NCI-H146 treated with DMSO at 0.1 percent for 48 hours (cell line): ENCODE data around the gene UXS1.

Source experiments
- DNase-seq: peaks from one replicate; lab custom pipeline; 2025; ENCODE audit not compliant: unreplicated experiment; lab: John Stamatoyannopoulos, UW

Gene UXS1

DNA sequence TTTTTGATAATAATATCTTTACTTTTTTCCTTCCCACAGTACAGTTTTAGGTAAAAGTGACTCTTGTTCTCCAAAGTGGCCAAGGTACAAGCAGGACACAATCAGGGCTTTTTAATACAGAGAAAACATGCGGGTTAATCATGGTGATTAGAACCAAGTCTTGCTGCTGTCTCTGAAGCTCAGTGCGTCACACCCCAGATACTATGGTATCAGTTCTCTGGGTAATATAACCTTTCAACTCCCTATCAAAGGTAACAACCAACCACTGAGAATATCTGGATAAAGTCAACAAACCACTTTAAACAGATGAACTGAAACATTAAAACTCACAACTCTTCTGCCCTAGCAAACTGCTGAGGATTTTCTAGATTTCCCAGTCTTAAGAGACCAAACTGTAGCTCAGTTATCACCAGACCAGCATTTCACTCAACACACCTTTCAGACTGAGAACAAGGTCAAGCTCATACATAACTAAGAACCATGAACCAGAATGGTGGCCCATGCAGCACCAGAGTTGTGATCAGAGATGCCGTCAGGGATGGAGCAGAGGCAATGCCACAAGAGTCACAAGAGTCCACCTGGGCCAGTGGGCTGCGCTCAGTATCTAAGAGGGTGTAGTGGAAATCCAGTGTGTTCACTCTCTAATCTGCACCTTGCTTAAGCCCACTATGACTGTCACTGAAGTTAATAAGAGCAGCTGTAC, 103.0 kb downstream of the UXS1 start:
- no peak for DNase-seq

DNA sequence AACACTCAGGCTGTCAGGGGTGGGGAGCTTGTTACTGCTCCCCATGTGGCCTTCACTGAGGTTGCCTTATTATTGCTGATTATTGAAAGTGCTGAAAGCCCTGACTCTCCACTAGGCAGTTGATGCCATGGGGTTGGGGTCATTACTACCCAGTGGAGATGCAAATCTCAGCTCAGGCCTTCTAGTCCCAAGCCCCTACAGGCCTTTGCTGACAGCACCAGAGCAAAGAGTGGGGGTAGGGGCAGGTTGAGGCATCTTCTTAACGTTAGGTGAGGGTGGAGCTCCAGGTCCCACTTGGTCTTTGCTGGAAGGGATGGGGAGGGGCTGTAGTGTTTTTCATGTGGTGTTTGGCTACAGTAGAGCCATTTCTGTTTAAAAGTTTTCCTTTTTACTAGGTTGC, 104.5 kb downstream of the UXS1 start:
- DNase-seq, result no peak

GRCh38 chr2:106085181-106085940, 108.7 kb downstream of the UXS1 start:
- DNase-seq, result no peak

GRCh38 chr2:106080959-106081358, 113.1 kb downstream of the UXS1 start:
- DNase-seq, result no peak

DNA sequence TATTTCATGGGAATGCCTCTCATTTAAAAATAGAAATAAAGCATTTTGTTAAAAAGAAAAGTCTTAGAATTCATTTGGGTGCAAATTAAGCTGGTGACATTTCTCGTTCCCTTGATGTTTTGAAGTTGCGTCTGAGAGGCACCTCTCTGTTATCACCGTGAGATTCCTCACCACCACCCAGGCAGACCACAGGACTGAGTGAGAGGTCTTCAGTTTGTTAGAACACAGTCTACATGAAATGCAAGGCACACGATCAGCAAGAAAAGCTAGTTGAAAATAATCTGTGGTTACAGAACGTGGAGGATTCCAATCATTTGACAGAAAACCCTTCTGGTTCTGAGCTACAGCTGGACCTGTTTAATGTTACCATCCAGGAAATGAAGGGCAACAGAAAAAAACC, 116.0 kb downstream of the UXS1 start:
- no peak for DNase-seq

- DNase-seq, result no peak
Observed at GRCh38 chr2:106076941-106077340, 117.2 kb downstream of the UXS1 start.

- no peak for DNase-seq
Observed at GRCh38 chr2:106075048-106075447, 119.1 kb downstream of the UXS1 start.

DNA sequence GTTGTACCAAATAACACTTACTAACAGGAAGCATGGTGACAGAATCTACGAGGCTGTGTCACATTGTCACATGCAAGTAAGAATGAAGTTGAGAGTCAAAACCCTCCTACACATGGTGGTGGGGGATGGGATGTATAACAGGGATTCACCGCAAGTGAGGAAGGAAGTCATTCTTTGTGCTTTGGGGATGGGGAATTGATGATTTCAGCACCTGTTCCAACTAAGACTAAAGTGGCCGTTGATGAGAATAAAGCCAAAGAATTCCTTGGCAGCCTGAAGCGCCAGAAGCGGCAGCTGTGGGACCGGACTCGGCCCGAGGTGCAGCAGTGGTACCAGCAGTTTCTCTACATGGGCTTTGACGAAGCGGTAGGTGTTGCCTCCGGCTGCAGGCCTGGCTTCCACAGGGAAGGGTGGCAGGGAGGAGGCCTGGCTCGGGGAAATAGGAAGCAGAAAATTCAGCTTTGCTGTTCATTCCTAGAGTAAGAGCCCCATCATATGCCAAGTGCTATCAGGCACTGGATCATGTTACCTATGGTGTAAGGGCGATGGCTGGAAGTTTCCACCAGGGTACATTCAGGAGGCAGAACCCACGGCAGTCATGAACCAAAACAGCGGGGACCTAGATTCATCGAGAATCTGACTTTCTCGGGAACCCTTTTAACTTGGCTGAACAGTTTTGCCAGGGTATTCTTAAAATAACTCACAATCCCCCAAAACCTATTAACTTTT, 120.3 kb downstream of the UXS1 start:
- DNase-seq, result no peak

- DNase-seq, result no peak
Observed at GRCh38 chr2:106070181-106070580, 123.9 kb downstream of the UXS1 start.

- DNase-seq, result no peak
Observed at GRCh38 chr2:106068451-106068850, 125.7 kb downstream of the UXS1 start.

- no peak for DNase-seq
Observed at GRCh38 chr2:106065983-106066820, 127.9 kb downstream of the UXS1 start.

GRCh38 chr2:106065268-106065982, 128.7 kb downstream of the UXS1 start:
- DNase-seq, result no peak

- no peak for DNase-seq
Observed at GRCh38 chr2:106063181-106063580, 130.9 kb downstream of the UXS1 start.

GRCh38 chr2:106062627-106063026, 131.5 kb downstream of the UXS1 start:
- DNase-seq, result no peak

- DNase-seq, result no peak
Observed at GRCh38 chr2:106061611-106062349, 132.3 kb downstream of the UXS1 start.

- DNase-seq, result no peak
Observed at GRCh38 chr2:106059416-106060065, 134.6 kb downstream of the UXS1 start.

GRCh38 chr2:106058469-106059137, 135.5 kb downstream of the UXS1 start:
- no peak for DNase-seq

- no peak for DNase-seq
Observed at GRCh38 chr2:106057206-106057605, 136.9 kb downstream of the UXS1 start.
